IPS-20b (cell line): ENCODE measurements around the gene PCDH15.

Experiments used
- H3K27ac ChIP-seq: one replicate; pipeline ENCODE4 v1.5.1; 2013; ENCODE audit warnings: low read length
- H3K27me3 ChIP-seq: 2 replicates; pipeline ENCODE4 v1.6.1; 2013; ENCODE audit warnings: mild to moderate bottlenecking, low read length, inconsistent platforms; ENCODE audit not compliant: insufficient read depth
- H3K36me3 ChIP-seq: 2 replicates; pipeline ENCODE4 v1.6.1; 2013; ENCODE audit warnings: low read depth, mild to moderate bottlenecking, inconsistent platforms, low read length, moderate library complexity; ENCODE audit not compliant: insufficient read depth
- H3K4me1 ChIP-seq: 2 replicates; pipeline ENCODE4 v1.6.1; 2013; ENCODE audit warnings: mild to moderate bottlenecking, control low read depth, inconsistent platforms, low read length, moderate library complexity; ENCODE audit not compliant: insufficient read depth
- H3K4me3 ChIP-seq: 2 replicates; pipeline ENCODE4 v1.5.1; 2013; ENCODE audit warnings: mild to moderate bottlenecking, low read length, inconsistent platforms
- H3K9ac ChIP-seq: 2 replicates; pipeline ENCODE4 v1.6.1; 2013; ENCODE audit warnings: low read depth, mild to moderate bottlenecking, inconsistent platforms, low read length, moderate library complexity
- H3K9me3 ChIP-seq: 2 replicates; pipeline ENCODE4 v1.6.1; 2013; ENCODE audit warnings: mild to moderate bottlenecking, low read depth, low read length, inconsistent platforms; ENCODE audit not compliant: insufficient read depth

Gene PCDH15

GRCh38 chr10:53894145-53894544, 906.9 kb downstream of the PCDH15 start:
- Histone ChIP-seq H3K9me3 (no peaks in the 10 kb centered on the region), H3K9ac (no peak overlapping the region), H3K27ac (no peak overlapping the region), H3K4me1 (no peaks in the 10 kb centered on the region), H3K4me3 (no peak overlapping the region), H3K27me3 (no peaks in the 10 kb centered on the region), H3K36me3 (no peaks in the 10 kb centered on the region)

GRCh38 chr10:53893061-53893460, 908.0 kb downstream of the PCDH15 start:
- Histone ChIP-seq H3K27ac (no peak overlapping the region), H3K27me3 (no peaks in the 10 kb centered on the region), H3K9me3 (no peaks in the 10 kb centered on the region), H3K36me3 (no peaks in the 10 kb centered on the region), H3K4me3 (no peak overlapping the region), H3K4me1 (no peaks in the 10 kb centered on the region), H3K9ac (no peak overlapping the region)

GRCh38 chr10:53886325-53887300, 914.4 kb downstream of the PCDH15 start:
- H3K27ac ChIP-seq, result no peak overlapping the region
- no peak overlapping the region for H3K9ac ChIP-seq
- no peaks in the 10 kb centered on the region for H3K4me1 ChIP-seq
- no peak overlapping the region for H3K4me3 ChIP-seq
- no peaks in the 10 kb centered on the region for H3K9me3 ChIP-seq
- no peaks in the 10 kb centered on the region for H3K27me3 ChIP-seq
- H3K36me3 ChIP-seq, result no peaks in the 10 kb centered on the region

- no peaks in the 10 kb centered on the region for H3K4me1 ChIP-seq
- no peaks in the 10 kb centered on the region for H3K36me3 ChIP-seq
- no peak overlapping the region for H3K9ac ChIP-seq
- H3K27me3 ChIP-seq, result no peaks in the 10 kb centered on the region
- H3K4me3 ChIP-seq, result no peak overlapping the region
- H3K27ac ChIP-seq, result no peak overlapping the region
- no peaks in the 10 kb centered on the region for H3K9me3 ChIP-seq
These were observed 936.2 kb downstream of the PCDH15 start for GRCh38 chr10:53864846-53865245.

- H3K36me3 ChIP-seq, result no peaks in the 10 kb centered on the region
- no peaks in the 10 kb centered on the region for H3K27me3 ChIP-seq
- H3K4me3 ChIP-seq, result no peak overlapping the region
- H3K27ac ChIP-seq, result no peak overlapping the region
- H3K9me3 ChIP-seq, result no peaks in the 10 kb centered on the region
- no peaks in the 10 kb centered on the region for H3K4me1 ChIP-seq
- H3K9ac ChIP-seq, result no peak overlapping the region
These were observed 948.4 kb downstream of the PCDH15 start for GRCh38 chr10:53852450-53853175.

- no peak overlapping the region for H3K27ac ChIP-seq
- H3K9me3 ChIP-seq, result no peaks in the 10 kb centered on the region
- no peaks in the 10 kb centered on the region for H3K27me3 ChIP-seq
- no peaks in the 10 kb centered on the region for H3K4me1 ChIP-seq
- no peak overlapping the region for H3K9ac ChIP-seq
- no peak overlapping the region for H3K4me3 ChIP-seq
- H3K36me3 ChIP-seq, result no peaks in the 10 kb centered on the region
These were observed 954.2 kb downstream of the PCDH15 start for GRCh38 chr10:53846809-53847208.

GRCh38 chr10:53843736-53844362, 957.2 kb downstream of the PCDH15 start:
- Histone ChIP-seq H3K4me1 (no peaks in the 10 kb centered on the region), H3K36me3 (no peaks in the 10 kb centered on the region), H3K27me3 (no peaks in the 10 kb centered on the region), H3K27ac (no peak overlapping the region), H3K9me3 (no peaks in the 10 kb centered on the region), H3K9ac (no peak overlapping the region), H3K4me3 (no peak overlapping the region)

- no peak overlapping the region for H3K9ac ChIP-seq
- no peak overlapping the region for H3K27ac ChIP-seq
- no peaks in the 10 kb centered on the region for H3K27me3 ChIP-seq
- H3K4me1 ChIP-seq, result no peaks in the 10 kb centered on the region
- H3K4me3 ChIP-seq, result no peak overlapping the region
- no peaks in the 10 kb centered on the region for H3K9me3 ChIP-seq
- no peaks in the 10 kb centered on the region; the same call in 1 of the 2 replicates for H3K36me3 ChIP-seq
These were observed 959.4 kb downstream of the PCDH15 start for GRCh38 chr10:53841483-53842145.

- H3K36me3 ChIP-seq, result no peaks in the 10 kb centered on the region; the same call in 1 of the 2 replicates
- H3K9ac ChIP-seq, result no peak overlapping the region
- no peak overlapping the region for H3K4me3 ChIP-seq
- H3K9me3 ChIP-seq, result no peaks in the 10 kb centered on the region
- no peaks in the 10 kb centered on the region for H3K4me1 ChIP-seq
- H3K27me3 ChIP-seq, result no peaks in the 10 kb centered on the region
- H3K27ac ChIP-seq, result no peak overlapping the region
These were observed 960.4 kb downstream of the PCDH15 start for GRCh38 chr10:53840653-53841052.

- H3K4me3 ChIP-seq, result no peak overlapping the region
- H3K9me3 ChIP-seq, result no peaks in the 10 kb centered on the region
- no peaks in the 10 kb centered on the region for H3K4me1 ChIP-seq
- no peaks in the 10 kb centered on the region for H3K27me3 ChIP-seq
- H3K9ac ChIP-seq, result no peak overlapping the region
- H3K36me3 ChIP-seq, result no peaks in the 10 kb centered on the region; the same call in 1 of the 2 replicates
- no peak overlapping the region for H3K27ac ChIP-seq
These were observed 961.5 kb downstream of the PCDH15 start for GRCh38 chr10:53839440-53840039.

- no peak overlapping the region for H3K27ac ChIP-seq
- H3K36me3 ChIP-seq, result no peaks in the 10 kb centered on the region; the same call in 1 of the 2 replicates
- H3K9ac ChIP-seq, result no peak overlapping the region
- no peak overlapping the region for H3K4me3 ChIP-seq
- no peaks in the 10 kb centered on the region for H3K4me1 ChIP-seq
- H3K9me3 ChIP-seq, result no peaks in the 10 kb centered on the region
- H3K27me3 ChIP-seq, result no peaks in the 10 kb centered on the region
These were observed 964.4 kb downstream of the PCDH15 start for GRCh38 chr10:53836638-53837037.
